Vagina (tissue), 2 donors: ENCODE measurements around the gene HNRNPUL2. TPM values are rescaled to one million over a fixed set of nuclear protein-coding genes. Genes with fewer than 3 reads are reported as not detected.
A peak's percentile ranks its signal among the peaks of the same experiment; 100 is the strongest.
"Not testable (repeated sequence)": the region's sequence is repeated elsewhere in the genome, so short reads cannot be mapped to it uniquely, and the experiment has no call there.

ENCODE experiments used
- DNase-seq, 2 donors: peaks; one replicate each; pipeline ENCODE4 v3.0.0-alpha.2; 2017; ENCODE audit errors: extremely low spot score in 2 of 2
- H3K27ac ChIP-seq: fragments of 200-600 bp; sonication (generic); one replicate; pipeline ENCODE4 v1.5.1; 2019
- H3K27me3 ChIP-seq: fragments of 200-600 bp; sonication (generic); one replicate; pipeline ENCODE4 v1.5.1; 2019
- H3K36me3 ChIP-seq, 2 donors: fragments of 200-600 bp; sonication (generic); one replicate each; pipeline ENCODE4 v1.5.1; 2017 to 2019
- H3K4me1 ChIP-seq: fragments of 200-600 bp; sonication (generic); one replicate; pipeline ENCODE4 v1.5.1; 2019
- H3K4me3 ChIP-seq, 2 donors: fragments of 200-600 bp; sonication (generic); 1 replicate in 1 of 2; 2 replicates in 1 of 2; pipeline ENCODE4 v1.5.1; 2016 to 2019
- H3K9me3 ChIP-seq: fragments of 200-600 bp; sonication (generic); one replicate; pipeline ENCODE4 v1.5.1; 2019
- CTCF ChIP-seq, 3 experiments: fragments of 450-650 bp in 2 of 3; fragments of 200-600 bp in 1 of 3; sonication (generic) in 1 of 3; IDR thresholded peaks; one replicate each; pipeline ENCODE4 v1.5.1; 2017 to 2019; ENCODE audit warnings: antibody characterized with exemption in 3 of 3, mild to moderate bottlenecking in 2 of 3, moderate library complexity in 2 of 3
- POLR2A ChIP-seq, 2 donors: fragments of 450-650 bp; IDR thresholded peaks; one replicate each; pipeline ENCODE4 v1.6.1; 2017; ENCODE audit warnings: antibody characterized with exemption in 2 of 2, mild to moderate bottlenecking in 2 of 2, moderate library complexity in 2 of 2
- POLR2AphosphoS5 ChIP-seq, 2 donors: sonication (generic); formaldehyde crosslinking; IDR thresholded peaks; one replicate each; pipeline ENCODE4 v1.9.0; 2017; ENCODE audit warnings: antibody characterized with exemption in 2 of 2, mild to moderate bottlenecking in 2 of 2, low read depth in 1 of 2; ENCODE audit not compliant: insufficient read depth in 1 of 2
- intact Hi-C: fragments of 100-400 bp; cut with DNase I; formaldehyde crosslinking; loops from one replicate; pipeline ENCODE4 v1.15.1; 2023
- total RNA-seq: library from RNA; depleted of rRNA; stranded (reverse); fragments of >200 nt; gene quantifications from one replicate; pipeline ENCODE4 v1.2.3, GENCODE V29; 2016

HNRNPUL2 gene
- total RNA-seq, 1 donor from 2014 or later = 30.7 TPM

GRCh38 chr11:62705880-62706849 is 21.1 kb downstream of the HNRNPUL2 start:
- Histone ChIP-seq H3K4me1 (peaks cover 45% of the 10 kb centered on the region), H3K9me3 (no peaks in the 10 kb centered on the region), H3K36me3 (peaks cover 0 to 2% of the 10 kb centered on the region in 2 donors), H3K27ac (peak overlapping the region; percentile 85), H3K4me3 (peak overlapping the region; percentile 55 to 62), H3K27me3 (no peaks in the 10 kb centered on the region)
- peak in 1 of 2 donors; percentile 90 for DNase-seq
- intact Hi-C loops = loop anchor here (10.0 kb wide), 1 partner anchor 311 kb away; no protein-coding TSS in a partner anchor
- TF ChIP-seq POLR2AphosphoS5 (IDR thresholded peaks at IDR 0.05; ENCODE audit: insufficient read depth in 1 of 2, low read depth in 1 of 2) (peak; percentile 76 to 87), POLR2A (IDR thresholded peaks at IDR 0.05) (peak in 1 of 2 donors; percentile 25), CTCF (IDR thresholded peaks at IDR 0.05) (no peak)

GRCh38 chr11:62705413-62705812 is 21.8 kb downstream of the HNRNPUL2 start:
- no peaks in the 10 kb centered on the region for H3K9me3 ChIP-seq
- no peak for DNase-seq
- H3K27me3 ChIP-seq = no peaks in the 10 kb centered on the region
- peak overlapping the region; percentile 55 to 62 for H3K4me3 ChIP-seq
- no peaks in the 10 kb centered on the region for H3K36me3 ChIP-seq
- intact Hi-C loops = loop anchor here (10.0 kb wide), 1 partner anchor 311 kb away; no protein-coding TSS in a partner anchor
- TF ChIP-seq POLR2AphosphoS5 (IDR thresholded peaks at IDR 0.05; ENCODE audit: insufficient read depth in 1 of 2, low read depth in 1 of 2) (no peak), POLR2A (IDR thresholded peaks at IDR 0.05) (no peak), CTCF (IDR thresholded peaks at IDR 0.05) (no peak)
- H3K27ac ChIP-seq = peak overlapping the region; percentile 85
- peaks cover 42% of the 10 kb centered on the region for H3K4me1 ChIP-seq

- H3K27me3 ChIP-seq, H3K4me3 ChIP-seq, H3K27ac ChIP-seq, H3K9me3 ChIP-seq, DNase-seq, H3K36me3 ChIP-seq: not testable (repeated sequence)
- H3K4me1 ChIP-seq = peaks cover 33% of the 10 kb centered on the region
- intact Hi-C loops = loop anchor here (10.0 kb wide), 1 partner anchor 309 kb away; no protein-coding TSS in a partner anchor
Measured at GRCh38 chr11:62703921-62704320, 23.3 kb downstream of the HNRNPUL2 start.

- no peak for DNase-seq
- intact Hi-C loops = loop anchor here (10.0 kb wide), 1 partner anchor 307 kb away; no protein-coding TSS in a partner anchor
- no peaks in the 10 kb centered on the region for H3K27me3 ChIP-seq
- no peak for TF ChIP-seq CTCF (IDR thresholded peaks at IDR 0.05)
- no peak for TF ChIP-seq POLR2AphosphoS5 (IDR thresholded peaks at IDR 0.05; ENCODE audit: insufficient read depth in 1 of 2, low read depth in 1 of 2)
- TF ChIP-seq POLR2A (IDR thresholded peaks at IDR 0.05) = no peak
- no peak overlapping the region for H3K27ac ChIP-seq
- H3K4me3 ChIP-seq = no peak overlapping the region
- H3K4me1 ChIP-seq = peaks cover 22% of the 10 kb centered on the region
- H3K36me3 ChIP-seq = no peaks in the 10 kb centered on the region
- no peaks in the 10 kb centered on the region for H3K9me3 ChIP-seq
Measured at GRCh38 chr11:62702246-62702645, 25.0 kb downstream of the HNRNPUL2 start.

- no peak overlapping the region for H3K4me3 ChIP-seq
- peaks cover 12% of the 10 kb centered on the region for H3K4me1 ChIP-seq
- intact Hi-C loops = no loop called here
- no peaks in the 10 kb centered on the region for H3K27me3 ChIP-seq
- peak in 1 of 2 donors; percentile 11 for TF ChIP-seq POLR2AphosphoS5 (IDR thresholded peaks at IDR 0.05; ENCODE audit: insufficient read depth in 1 of 2, low read depth in 1 of 2)
- TF ChIP-seq POLR2A (IDR thresholded peaks at IDR 0.05) = no peak
- TF ChIP-seq CTCF (IDR thresholded peaks at IDR 0.05) = peak; percentile 69 to 82 (median 76)
- no peak for DNase-seq
- H3K36me3 ChIP-seq = peaks cover 0 to 15% of the 10 kb centered on the region in 2 donors
- H3K9me3 ChIP-seq = no peaks in the 10 kb centered on the region
- H3K27ac ChIP-seq = no peak overlapping the region
Measured at GRCh38 chr11:62694455-62695167, 32.6 kb downstream of the HNRNPUL2 start.

- H3K4me3 ChIP-seq, DNase-seq, H3K27me3 ChIP-seq, intact Hi-C loops, H3K9me3 ChIP-seq, H3K27ac ChIP-seq: not testable (repeated sequence)
- Histone ChIP-seq H3K36me3 (peaks cover 0 to 15% of the 10 kb centered on the region in 2 donors), H3K4me1 (peaks cover 18% of the 10 kb centered on the region)
Measured at GRCh38 chr11:62693624-62694023, 33.6 kb downstream of the HNRNPUL2 start.
